Activated naive CD8-positive, alpha-beta T cell treated with anti-CD3 and anti-CD28 coated beads for 36 hours (primary cell): ENCODE results near the gene C13orf46. TPM values are rescaled to one million over a fixed set of nuclear protein-coding genes. Genes with fewer than 3 reads are reported as not detected.

ENCODE experiments used
- DNase-seq: peaks from one replicate; pipeline ENCODE4 v3.0.0; 2021
- H3K27ac Mint-ChIP-seq: one replicate; pipeline ENCODE4 v1.8.0; 2022; ENCODE audit warnings: mild to moderate bottlenecking, moderate library complexity, mixed read lengths
- H3K27me3 Mint-ChIP-seq: one replicate; pipeline ENCODE4 v1.8.0; 2022; ENCODE audit warnings: mild to moderate bottlenecking, mixed read lengths
- H3K36me3 Mint-ChIP-seq: one replicate; pipeline ENCODE4 v1.8.0; 2021; ENCODE audit warnings: mild to moderate bottlenecking, mixed read lengths
- H3K4me1 Mint-ChIP-seq: one replicate; pipeline ENCODE4 v1.8.0; 2021; ENCODE audit warnings: mixed read lengths
- H3K4me3 Mint-ChIP-seq: one replicate; pipeline ENCODE4 v1.8.0; 2022; ENCODE audit warnings: mild to moderate bottlenecking, moderate library complexity, mixed read lengths
- H3K9me3 Mint-ChIP-seq: one replicate; pipeline ENCODE4 v1.8.0; 2022; ENCODE audit warnings: mixed read lengths
- total RNA-seq, 2 experiments: library from RNA; stranded (reverse); gene quantifications; one replicate each; pipeline ENCODE4 v1.2.3, GENCODE V29; 2021

C13orf46 gene
- total RNA-seq, 2 experiments from 2014 or later: 0.96 to 0.99 TPM

- no peaks in the 10 kb centered on the region for H3K36me3 Mint-ChIP-seq
- DNase-seq: no peak
- H3K4me3 Mint-ChIP-seq: no peak overlapping the region
- no peaks in the 10 kb centered on the region for H3K4me1 Mint-ChIP-seq
- no peaks in the 10 kb centered on the region for H3K9me3 Mint-ChIP-seq
- H3K27me3 Mint-ChIP-seq: peaks cover 5% of the 10 kb centered on the region
- H3K27ac Mint-ChIP-seq: no peak overlapping the region
These were observed 36.8 kb downstream of the C13orf46 start for GRCh38 chr13:113937073-113937472.

- peaks cover 7% of the 10 kb centered on the region for H3K4me1 Mint-ChIP-seq
- no peaks in the 10 kb centered on the region for H3K36me3 Mint-ChIP-seq
- no peak overlapping the region for H3K4me3 Mint-ChIP-seq
- DNase-seq: no peak
- H3K27ac Mint-ChIP-seq: no peak overlapping the region
- H3K9me3 Mint-ChIP-seq: no peaks in the 10 kb centered on the region
- H3K27me3 Mint-ChIP-seq: peaks cover 5% of the 10 kb centered on the region
These were observed 37.5 kb downstream of the C13orf46 start for GRCh38 chr13:113936166-113936965.

- Mint-ChIP-seq H3K27me3 (peaks cover 5% of the 10 kb centered on the region), H3K36me3 (no peaks in the 10 kb centered on the region), H3K4me3 (no peak overlapping the region), H3K9me3 (no peaks in the 10 kb centered on the region), H3K27ac (no peak overlapping the region), H3K4me1 (peaks cover 12% of the 10 kb centered on the region)
- no peak for DNase-seq
These were observed 38.7 kb downstream of the C13orf46 start for GRCh38 chr13:113935001-113935844.

GRCh38 chr13:113934576-113934975 is 39.3 kb downstream of the C13orf46 start:
- peaks cover 12% of the 10 kb centered on the region for H3K4me1 Mint-ChIP-seq
- H3K4me3 Mint-ChIP-seq: no peak overlapping the region
- no peaks in the 10 kb centered on the region for H3K9me3 Mint-ChIP-seq
- no peaks in the 10 kb centered on the region for H3K36me3 Mint-ChIP-seq
- no peak overlapping the region for H3K27ac Mint-ChIP-seq
- peaks cover 5% of the 10 kb centered on the region for H3K27me3 Mint-ChIP-seq
- no peak for DNase-seq

- H3K9me3 Mint-ChIP-seq: no peaks in the 10 kb centered on the region
- H3K4me1 Mint-ChIP-seq: peaks cover 12% of the 10 kb centered on the region
- no peak overlapping the region for H3K27ac Mint-ChIP-seq
- peaks cover 5% of the 10 kb centered on the region for H3K27me3 Mint-ChIP-seq
- no peaks in the 10 kb centered on the region for H3K36me3 Mint-ChIP-seq
- H3K4me3 Mint-ChIP-seq: no peak overlapping the region
- no peak for DNase-seq
These were observed 40.0 kb downstream of the C13orf46 start for GRCh38 chr13:113933901-113934300.

GRCh38 chr13:113931841-113932459 is 41.9 kb downstream of the C13orf46 start:
- no peaks in the 10 kb centered on the region for H3K36me3 Mint-ChIP-seq
- H3K27me3 Mint-ChIP-seq: peaks cover 12% of the 10 kb centered on the region
- no peaks in the 10 kb centered on the region for H3K9me3 Mint-ChIP-seq
- no peak overlapping the region for H3K27ac Mint-ChIP-seq
- peaks cover 12% of the 10 kb centered on the region for H3K4me1 Mint-ChIP-seq
- DNase-seq: no peak
- no peak overlapping the region for H3K4me3 Mint-ChIP-seq

- Mint-ChIP-seq H3K27me3 (peaks cover 22% of the 10 kb centered on the region), H3K9me3 (no peaks in the 10 kb centered on the region), H3K4me1 (peaks cover 12% of the 10 kb centered on the region), H3K36me3 (no peaks in the 10 kb centered on the region), H3K27ac (no peak overlapping the region), H3K4me3 (no peak overlapping the region)
- DNase-seq: peak; percentile 72
These were observed 42.9 kb downstream of the C13orf46 start for GRCh38 chr13:113930671-113931637.

GRCh38 chr13:113929628-113930615 is 44.0 kb downstream of the C13orf46 start:
- H3K27me3 Mint-ChIP-seq: peaks cover 23% of the 10 kb centered on the region
- H3K9me3 Mint-ChIP-seq: no peaks in the 10 kb centered on the region
- no peak overlapping the region for H3K4me3 Mint-ChIP-seq
- no peak overlapping the region for H3K27ac Mint-ChIP-seq
- no peak for DNase-seq
- H3K4me1 Mint-ChIP-seq: peaks cover 12% of the 10 kb centered on the region
- no peaks in the 10 kb centered on the region for H3K36me3 Mint-ChIP-seq

GRCh38 chr13:113928685-113929627 is 44.9 kb downstream of the C13orf46 start:
- DNase-seq: no peak
- no peak overlapping the region for H3K4me3 Mint-ChIP-seq
- no peaks in the 10 kb centered on the region for H3K36me3 Mint-ChIP-seq
- H3K27me3 Mint-ChIP-seq: peaks cover 23% of the 10 kb centered on the region
- H3K4me1 Mint-ChIP-seq: peaks cover 12% of the 10 kb centered on the region
- H3K9me3 Mint-ChIP-seq: no peaks in the 10 kb centered on the region
- H3K27ac Mint-ChIP-seq: no peak overlapping the region

GRCh38 chr13:113927661-113928581 is 46.0 kb downstream of the C13orf46 start:
- no peaks in the 10 kb centered on the region for H3K36me3 Mint-ChIP-seq
- H3K4me3 Mint-ChIP-seq: no peak overlapping the region
- peaks cover 12% of the 10 kb centered on the region for H3K4me1 Mint-ChIP-seq
- H3K27me3 Mint-ChIP-seq: peaks cover 18% of the 10 kb centered on the region
- H3K9me3 Mint-ChIP-seq: no peaks in the 10 kb centered on the region
- H3K27ac Mint-ChIP-seq: no peak overlapping the region
- DNase-seq: no peak

GRCh38 chr13:113926951-113927660 is 46.8 kb downstream of the C13orf46 start:
- H3K36me3 Mint-ChIP-seq: no peaks in the 10 kb centered on the region
- peaks cover 25% of the 10 kb centered on the region for H3K27me3 Mint-ChIP-seq
- H3K4me1 Mint-ChIP-seq: peaks cover 12% of the 10 kb centered on the region
- H3K9me3 Mint-ChIP-seq: no peaks in the 10 kb centered on the region
- DNase-seq: no peak
- no peak overlapping the region for H3K4me3 Mint-ChIP-seq
- H3K27ac Mint-ChIP-seq: no peak overlapping the region
